ENCODE measurements around the gene RIMS4. TPM values are rescaled to one million over a fixed set of nuclear protein-coding genes. Genes with fewer than 3 reads are reported as not detected.
"Not testable (repeated sequence)": the region's sequence is repeated elsewhere in the genome, so short reads cannot be mapped to it uniquely, and the experiment has no call there.

RIMS4 gene
- total RNA-seq, 1 donor from 2014 or later: 6.4 TPM

GRCh38 chr20:44829688-44830087 is 19.3 kb upstream of the RIMS4 start:
- no peaks in the 10 kb centered on the region for H3K9me3 ChIP-seq
- no peak overlapping the region for H3K4me3 ChIP-seq
- no peak overlapping the region for H3K27ac ChIP-seq
- H3K36me3 ChIP-seq: no peaks in the 10 kb centered on the region
- TF ChIP-seq CTCF (IDR thresholded peaks at IDR 0.05) (no peak), POLR2A (IDR thresholded peaks at IDR 0.05) (no peak), POLR2AphosphoS5 (IDR thresholded peaks at IDR 0.05; ENCODE audit: insufficient read depth in 1 of 2, low read depth in 1 of 2) (no peak)
- DNase-seq (ENCODE audit: extremely low spot score in 2 of 2): no peak
- H3K27me3 ChIP-seq: no peaks in the 10 kb centered on the region
- intact Hi-C loops (cut with DNase I): no loop called here
- no peaks in the 10 kb centered on the region for H3K4me1 ChIP-seq

GRCh38 chr20:44828640-44829039 is 18.3 kb upstream of the RIMS4 start:
- peak in 1 of 2 donors; percentile 5 for DNase-seq (ENCODE audit: extremely low spot score in 2 of 2)
- no peaks in the 10 kb centered on the region for H3K36me3 ChIP-seq
- TF ChIP-seq POLR2AphosphoS5 (IDR thresholded peaks at IDR 0.05; ENCODE audit: insufficient read depth in 1 of 2, low read depth in 1 of 2): no peak
- no peak for TF ChIP-seq POLR2A (IDR thresholded peaks at IDR 0.05)
- no peak for TF ChIP-seq CTCF (IDR thresholded peaks at IDR 0.05)
- no peak overlapping the region for H3K27ac ChIP-seq
- intact Hi-C loops (cut with DNase I): no loop called here
- H3K9me3 ChIP-seq: no peaks in the 10 kb centered on the region
- no peak overlapping the region for H3K4me3 ChIP-seq
- H3K27me3 ChIP-seq: no peaks in the 10 kb centered on the region
- H3K4me1 ChIP-seq: no peaks in the 10 kb centered on the region

GRCh38 chr20:44827401-44827800 is 17.1 kb upstream of the RIMS4 start:
- intact Hi-C loops (cut with DNase I): no loop called here

GRCh38 chr20:44821576-44821975 is 11.2 kb upstream of the RIMS4 start:
- H3K27ac ChIP-seq; H3K4me3 ChIP-seq; H3K9me3 ChIP-seq; H3K36me3 ChIP-seq; DNase-seq (ENCODE audit: extremely low spot score in 2 of 2); H3K4me1 ChIP-seq; intact Hi-C loops (cut with DNase I); H3K27me3 ChIP-seq: not testable (repeated sequence)

More at GRCh38 chr20:44827401-44827800, 17.1 kb upstream of the RIMS4 start:
- Histone ChIP-seq H3K27ac (no peak overlapping the region), H3K36me3 (no peaks in the 10 kb centered on the region), H3K9me3 (no peaks in the 10 kb centered on the region), H3K27me3 (no peaks in the 10 kb centered on the region), H3K4me1 (no peaks in the 10 kb centered on the region), H3K4me3 (no peak overlapping the region)
- DNase-seq (ENCODE audit: extremely low spot score in 2 of 2): no peak
- TF ChIP-seq CTCF (IDR thresholded peaks at IDR 0.05): no peak

- no peaks in the 10 kb centered on the region for H3K36me3 ChIP-seq
- no peaks in the 10 kb centered on the region for H3K27me3 ChIP-seq
- DNase-seq (ENCODE audit: extremely low spot score in 2 of 2): no peak
- no peaks in the 10 kb centered on the region for H3K4me1 ChIP-seq
- H3K4me3 ChIP-seq: no peak overlapping the region
- TF ChIP-seq CTCF (IDR thresholded peaks at IDR 0.05) (no peak), POLR2AphosphoS5 (IDR thresholded peaks at IDR 0.05; ENCODE audit: insufficient read depth in 1 of 2, low read depth in 1 of 2) (no peak), POLR2A (IDR thresholded peaks at IDR 0.05) (no peak)
- intact Hi-C loops (cut with DNase I): no loop called here
- no peak overlapping the region for H3K27ac ChIP-seq
- no peaks in the 10 kb centered on the region for H3K9me3 ChIP-seq
Observed at GRCh38 chr20:44819936-44820335, 9.6 kb upstream of the RIMS4 start.
